Measurements from ENCODE around the gene XRN1. TPM values are rescaled to one million over a fixed set of nuclear protein-coding genes. Genes with fewer than 3 reads are reported as not detected.

The XRN1 gene
- total and polyA plus RNA-seq, 2 of the 8 experiments (the other 6 are each of a cell fraction or from before 2014, with no cell fraction given) = 1.9 to 17.2 TPM

- Histone ChIP-seq H2BK120ac (replicated peaks; ENCODE audit: low read depth, low read length) (no peak overlapping the region), H4K91ac (replicated peaks; ENCODE audit: insufficient read length, low read length) (no peak overlapping the region), H2AK5ac (ENCODE audit: low read depth, low read length) (no peak overlapping the region), H4K20me1 (replicated peaks in 1 of 2; ENCODE audit: control insufficient read depth in 1 of 2, insufficient read depth in 2 of 2, low read length in 2 of 2) (no peaks in the 10 kb centered on the region), H3K18ac (ENCODE audit: extremely low read depth, low read length) (no peak overlapping the region), H3K4me3 (ENCODE audit: extremely low read depth in 1 of 4, insufficient read depth in 2 of 4, low read depth in 3 of 4, low read length in 4 of 4) (no peak overlapping the region), H2BK5ac (ENCODE audit: low read depth, low read length) (no peak overlapping the region), H3K9ac (replicated peaks in 1 of 4; ENCODE audit: extremely low read depth in 1 of 4, low read depth in 3 of 4, low read length in 3 of 4) (no peak overlapping the region), H3K4ac (replicated peaks; ENCODE audit: insufficient read length, low read depth, low read length) (no peak overlapping the region), H2AFZ (ENCODE audit: low read length) (no peak overlapping the region), H3K27me3 (replicated peaks in 1 of 4; ENCODE audit: control insufficient read depth in 3 of 4, extremely low read depth in 1 of 4, insufficient read depth in 3 of 4, low read length in 3 of 4) (no peaks in the 10 kb centered on the region), H3K36me3 (ENCODE audit: control insufficient read depth in 2 of 4, insufficient read depth in 4 of 4, low read length in 3 of 4) (no peaks in the 10 kb centered on the region), H4K5ac (ENCODE audit: insufficient read length, low read depth, low read length) (no peak overlapping the region), H3K79me1 (ENCODE audit: low read depth, low read length) (peaks cover 2% of the 10 kb centered on the region; the same call in 1 of the 2 replicates), H3K23ac (ENCODE audit: insufficient read length) (no peak overlapping the region), H3K14ac (ENCODE audit: insufficient read length) (no peak overlapping the region), H2BK15ac (ENCODE audit: low read length) (no peak overlapping the region), H3K4me2 (ENCODE audit: insufficient read depth in 1 of 2, low read depth in 2 of 2, low read length in 2 of 2) (no peak overlapping the region), H2BK12ac (ENCODE audit: low read depth, low read length) (no peak overlapping the region), H3K23me2 (ENCODE audit: low read depth, low read length) (peaks cover 2% of the 10 kb centered on the region), H3K56ac (replicated peaks; ENCODE audit: insufficient read length, low read depth, low read length) (no peak overlapping the region), H4K8ac (ENCODE audit: extremely low read depth, insufficient read depth, low read length) (no peak overlapping the region), H3K4me1 (replicated peaks in 1 of 4; ENCODE audit: control insufficient read depth in 3 of 4, insufficient read depth in 4 of 4, low read length in 3 of 4) (no peaks in the 10 kb centered on the region), H3K79me2 (ENCODE audit: control insufficient read depth in 1 of 2, insufficient read depth in 2 of 2, low read length in 2 of 2) (peaks cover 0 to 25% of the 10 kb centered on the region in 2 experiments; a peak in 2 of 4 replicates), H3K9me3 (ENCODE audit: insufficient read depth in 2 of 2, low read depth in 1 of 2, low read length in 1 of 2) (no peaks in the 10 kb centered on the region), H2BK20ac (ENCODE audit: low read length) (no peak overlapping the region), H3K27ac (ENCODE audit: low read depth, low read length) (no peak overlapping the region)
- FAIRE-seq = no peak
- no peak for DNase-seq (ENCODE audit: low read depth in 1 of 2, low spot score in 2 of 2)
- ChIA-PET POLR2A (ENCODE audit: partially characterized antibody) (no interaction called here), CTCF (ENCODE audit: partially characterized antibody) (no interaction called here)
- TF ChIP-seq SIN3A (conservative IDR thresholded peaks at IDR 0.05 in 1 of 2, IDR thresholded peaks at IDR 0.05 in 1 of 2; ENCODE audit: low read depth in 1 of 2, low read length in 2 of 2) (no peak), HDAC2 (IDR thresholded peaks at IDR 0.05; ENCODE audit: borderline replicate concordance in 1 of 2, low read depth in 2 of 2, low read length in 2 of 2) (no peak), MAX (IDR thresholded peaks at IDR 0.05) (no peak), GABPA (IDR thresholded peaks at IDR 0.05; ENCODE audit: borderline replicate concordance, insufficient read depth, low read length) (no peak), JUND (IDR thresholded peaks at IDR 0.05; ENCODE audit: low read length) (no peak)
- WGBS, 2 experiments (ENCODE audit: extremely low coverage in 1 of 2, insufficient coverage in 1 of 2, insufficient read length in 1 of 2, insufficient replicate concordance in 2 of 2, low coverage in 1 of 2, low lambda C conversion rate in 2 of 2, missing lambda C conversion rate in 1 of 2) = 91% methylated on average over 3 of the region's 3 CpGs; no CpG with 5 or more reads in 1 of the 2 experiments
Measured at GRCh38 chr3:142450189-142450588, 2.4 kb upstream of the XRN1 start.
